ENCODE measurements around the gene MED12L.
"Not testable (repeated sequence)": the region's sequence is repeated elsewhere in the genome, so short reads cannot be mapped to it uniquely, and the experiment has no call there.

MED12L gene

DNA sequence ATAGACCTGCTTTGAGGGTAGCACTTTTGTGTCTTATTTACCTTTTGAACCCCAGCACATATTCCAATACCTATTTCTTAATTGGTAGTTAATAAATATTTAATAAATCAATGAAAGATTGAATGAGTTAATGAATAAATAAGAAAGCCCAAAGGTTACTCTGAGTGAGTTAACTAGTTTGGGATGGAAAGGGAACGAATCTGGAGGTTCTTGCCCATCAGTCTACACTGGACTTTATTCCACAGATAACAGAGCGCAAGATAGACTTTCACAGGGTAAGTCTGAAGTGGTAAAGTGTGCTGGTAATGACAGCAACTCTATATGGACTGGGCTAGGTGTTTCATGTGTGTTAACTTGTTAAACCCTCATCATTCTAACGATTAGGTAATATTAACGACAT lies 33.1 kb upstream of the MED12L start:
- DNase-seq (ENCODE audit: low read depth), result no peak
- H3K4me3 ChIP-seq (ENCODE audit: low read depth, low read length), result no peak overlapping the region
- TF ChIP-seq, protein P1, sequence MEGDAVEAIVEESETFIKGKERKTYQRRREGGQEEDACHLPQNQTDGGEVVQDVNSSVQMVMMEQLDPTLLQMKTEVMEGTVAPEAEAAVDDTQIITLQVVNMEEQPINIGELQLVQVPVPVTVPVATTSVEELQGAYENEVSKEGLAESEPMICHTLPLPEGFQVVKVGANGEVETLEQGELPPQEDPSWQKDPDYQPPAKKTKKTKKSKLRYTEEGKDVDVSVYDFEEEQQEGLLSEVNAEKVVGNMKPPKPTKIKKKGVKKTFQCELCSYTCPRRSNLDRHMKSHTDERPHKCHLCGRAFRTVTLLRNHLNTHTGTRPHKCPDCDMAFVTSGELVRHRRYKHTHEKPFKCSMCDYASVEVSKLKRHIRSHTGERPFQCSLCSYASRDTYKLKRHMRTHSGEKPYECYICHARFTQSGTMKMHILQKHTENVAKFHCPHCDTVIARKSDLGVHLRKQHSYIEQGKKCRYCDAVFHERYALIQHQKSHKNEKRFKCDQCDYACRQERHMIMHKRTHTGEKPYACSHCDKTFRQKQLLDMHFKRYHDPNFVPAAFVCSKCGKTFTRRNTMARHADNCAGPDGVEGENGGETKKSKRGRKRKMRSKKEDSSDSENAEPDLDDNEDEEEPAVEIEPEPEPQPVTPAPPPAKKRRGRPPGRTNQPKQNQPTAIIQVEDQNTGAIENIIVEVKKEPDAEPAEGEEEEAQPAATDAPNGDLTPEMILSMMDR (conservative IDR thresholded peaks at IDR 0.05; ENCODE audit: low read depth, low read length), result no peak

DNA sequence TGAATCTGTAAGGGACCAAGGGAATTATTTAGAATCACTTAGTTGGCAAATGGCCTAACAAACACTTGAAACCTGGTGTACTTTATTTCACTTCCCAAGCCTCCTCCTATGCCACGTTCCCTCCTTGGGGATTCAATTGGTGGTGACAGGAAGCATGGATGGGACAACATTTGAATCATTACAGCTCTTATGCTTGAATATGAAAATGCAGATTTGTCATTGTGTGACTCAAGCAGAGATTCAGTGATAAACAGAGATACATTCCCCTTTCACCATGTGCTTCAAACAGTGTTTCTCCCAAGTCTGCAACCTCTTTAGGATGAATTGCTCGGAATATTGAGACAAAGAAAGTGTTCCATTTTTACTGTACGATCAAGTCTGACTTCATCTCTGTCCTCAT lies 32.7 kb upstream of the MED12L start:
- TF ChIP-seq, protein P1 (conservative IDR thresholded peaks at IDR 0.05; ENCODE audit: low read depth, low read length), result no peak
- DNase-seq (ENCODE audit: low read depth), result no peak
- no peak overlapping the region for H3K4me3 ChIP-seq (ENCODE audit: low read depth, low read length)

DNA sequence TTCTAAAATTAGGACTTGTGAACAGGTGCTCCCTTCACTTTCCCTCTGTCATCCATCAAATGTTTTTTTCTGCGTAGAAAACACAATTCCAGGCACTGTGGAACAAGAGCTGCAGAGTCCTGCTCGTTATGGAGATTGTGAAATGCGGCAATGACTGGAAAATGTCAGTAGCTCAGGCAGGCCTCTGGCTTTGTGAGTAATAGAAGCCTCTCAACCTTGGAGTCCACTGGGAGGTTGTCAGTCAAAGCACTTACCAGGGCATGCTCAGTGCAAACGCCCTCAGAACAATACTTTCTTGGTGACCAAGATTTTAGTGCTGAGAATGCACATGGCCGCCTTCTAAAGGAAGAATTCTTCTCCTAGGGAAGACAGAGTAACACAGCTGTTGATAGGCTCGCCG lies 26.7 kb upstream of the MED12L start:
- TF ChIP-seq, protein P1 (conservative IDR thresholded peaks at IDR 0.05; ENCODE audit: low read depth, low read length), result no peak
- DNase-seq (ENCODE audit: low read depth), result no peak
- H3K4me3 ChIP-seq (ENCODE audit: low read depth, low read length), result no peak overlapping the region

DNA sequence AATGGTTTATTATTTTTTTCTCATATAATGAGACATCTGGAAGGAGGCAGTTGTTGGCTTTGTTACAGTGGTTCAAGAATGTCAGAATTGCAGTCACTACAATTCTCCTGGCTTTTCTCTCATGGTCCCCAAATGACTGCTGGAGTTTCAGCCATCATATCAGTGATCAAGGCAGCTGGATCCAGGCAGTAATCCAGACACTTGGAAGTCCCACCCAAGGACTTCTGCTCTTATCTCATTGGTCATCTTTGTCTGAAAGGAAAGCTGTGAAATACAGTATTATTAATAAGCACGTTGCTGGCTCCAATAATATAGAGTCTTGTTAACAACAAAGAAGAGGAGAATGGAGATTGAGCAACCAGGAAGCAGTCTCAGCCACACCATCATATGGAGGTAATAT lies 22.9 kb upstream of the MED12L start:
- no peak overlapping the region for H3K4me3 ChIP-seq (ENCODE audit: low read depth, low read length)
- no peak for DNase-seq (ENCODE audit: low read depth)
- TF ChIP-seq, protein P1 (conservative IDR thresholded peaks at IDR 0.05; ENCODE audit: low read depth, low read length), result no peak

DNA sequence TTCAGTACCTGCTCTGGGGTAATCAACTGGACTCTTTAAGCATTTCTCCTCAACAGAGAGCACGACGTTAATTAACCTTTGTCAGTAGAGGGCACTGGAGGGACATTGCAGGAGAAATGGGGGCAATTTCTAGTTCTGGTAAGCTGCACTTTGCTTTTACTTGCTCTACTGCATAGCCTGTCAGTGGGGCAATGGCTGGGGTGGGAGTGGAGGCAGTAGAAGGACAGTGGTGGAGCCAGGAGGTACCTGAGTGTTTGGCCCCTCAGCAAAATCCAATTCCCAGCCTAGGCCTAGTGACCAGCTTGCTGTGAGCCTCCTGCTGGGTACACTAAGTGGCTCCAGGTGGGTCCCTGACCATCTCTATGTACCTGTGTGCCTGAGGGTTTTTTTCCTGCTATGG lies 18.3 kb upstream of the MED12L start:
- TF ChIP-seq, protein P1 (conservative IDR thresholded peaks at IDR 0.05; ENCODE audit: low read depth, low read length), result peak; percentile 13
- no peak for DNase-seq (ENCODE audit: low read depth)
- H3K4me3 ChIP-seq (ENCODE audit: low read depth, low read length), result no peak overlapping the region

DNA sequence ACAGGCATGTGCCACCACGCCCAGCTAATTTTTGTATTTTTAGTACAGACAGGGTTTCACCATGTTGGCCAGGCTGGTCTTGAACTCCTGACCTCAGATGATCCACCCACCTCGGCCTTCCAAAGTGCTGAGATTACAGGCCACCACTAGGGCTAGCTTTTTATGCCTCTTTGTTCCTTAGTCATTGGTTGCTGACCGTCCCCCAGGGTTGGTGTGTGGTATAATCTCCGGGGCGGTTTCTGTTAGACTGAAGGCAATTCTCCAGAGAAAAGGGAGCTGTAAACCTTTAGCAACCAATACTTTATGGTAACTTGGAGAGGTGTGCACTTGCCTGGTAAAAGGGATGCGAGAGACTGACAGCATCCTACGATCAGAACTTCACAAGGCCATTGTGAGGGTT lies 12.6 kb upstream of the MED12L start:
- DNase-seq (ENCODE audit: low read depth); H3K4me3 ChIP-seq (ENCODE audit: low read depth, low read length): not testable (repeated sequence)

DNA sequence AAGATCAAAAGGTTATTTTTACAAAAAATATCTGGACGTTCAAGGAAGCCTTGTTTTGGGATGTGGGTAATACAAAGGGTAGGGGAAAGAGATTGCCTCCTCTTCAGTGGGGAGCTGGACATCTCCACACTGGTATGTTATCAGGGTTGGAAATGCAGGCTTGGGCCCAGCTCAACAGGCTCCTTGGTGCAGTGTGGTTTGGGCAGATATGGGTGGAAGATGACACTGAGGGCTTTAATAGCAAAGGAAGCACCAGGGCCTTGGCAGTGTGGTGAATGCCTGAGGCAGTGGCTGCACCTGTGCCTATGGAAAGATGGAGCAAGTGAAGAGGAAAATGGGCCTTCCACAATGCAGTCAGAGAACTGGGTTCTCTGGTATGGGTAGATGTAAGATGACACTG lies 11.2 kb upstream of the MED12L start:
- TF ChIP-seq, protein P1 (conservative IDR thresholded peaks at IDR 0.05; ENCODE audit: low read depth, low read length), result no peak
- H3K4me3 ChIP-seq (ENCODE audit: low read depth, low read length), result no peak overlapping the region
- no peak for DNase-seq (ENCODE audit: low read depth)

Measured in choroid plexus epithelial cell (primary cell).